HG03045 (cell line): Measurements from ENCODE around the gene ACR.
"Not testable (repeated sequence)": the region's sequence is repeated elsewhere in the genome, so short reads cannot be mapped to it uniquely, and the experiment has no call there.

ENCODE experiments used
- ATAC-seq: cut with Tn5 transposase; IDR thresholded peaks from one replicate; pipeline ENCODE4 v1.9.1; 2021; ENCODE audit warnings: mild to moderate bottlenecking, moderate library complexity; ENCODE audit not compliant: unreplicated experiment

Gene ACR

GRCh38 chr22:50761829-50762228 lies 23.8 kb downstream of the ACR start:
- ATAC-seq = not testable (repeated sequence)

DNA sequence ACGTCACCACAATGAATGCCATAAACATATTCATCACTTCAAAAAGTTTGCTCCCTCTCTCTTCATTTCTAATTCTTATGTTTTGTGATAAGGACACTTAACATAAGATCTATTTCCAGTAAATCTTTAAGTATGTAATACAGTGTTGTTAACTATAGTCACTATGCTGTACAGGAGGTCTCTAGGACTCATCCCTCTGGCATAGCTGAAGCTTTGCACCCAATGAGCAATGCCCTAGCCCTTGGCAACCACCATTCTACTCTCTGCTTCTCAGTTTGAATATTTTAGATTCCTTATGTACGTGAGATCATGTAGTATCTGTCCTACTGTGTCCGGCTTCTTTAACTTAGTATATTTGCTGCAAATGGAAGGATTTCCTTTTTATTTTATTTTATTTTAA lies 26.3 kb downstream of the ACR start:
- not testable (repeated sequence) for ATAC-seq

- ATAC-seq = not testable (repeated sequence)
These were observed 37.1 kb downstream of the ACR start for GRCh38 chr22:50775132-50775531.

GRCh38 chr22:50777631-50778030 lies 39.6 kb downstream of the ACR start:
- ATAC-seq = not testable (repeated sequence)

DNA sequence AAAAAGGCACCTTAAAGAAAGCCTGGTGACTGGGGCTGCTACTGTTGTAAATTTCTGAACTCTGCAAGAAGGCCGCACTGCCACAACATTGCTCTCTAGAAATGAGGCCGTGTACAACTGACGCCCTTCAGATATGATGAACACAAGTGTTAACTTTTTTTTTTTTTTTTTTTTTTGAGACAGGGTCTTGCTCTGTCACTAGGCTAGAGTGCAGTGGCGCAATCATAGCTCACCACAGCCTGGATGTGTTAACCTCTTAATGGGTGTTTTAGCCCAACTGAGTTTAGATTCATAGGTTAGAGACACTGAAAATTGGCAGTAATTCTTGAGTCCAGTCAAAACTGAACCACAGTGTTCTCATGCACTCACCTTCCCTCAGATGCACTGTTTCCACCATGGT lies 42.2 kb downstream of the ACR start:
- ATAC-seq = not testable (repeated sequence)

DNA sequence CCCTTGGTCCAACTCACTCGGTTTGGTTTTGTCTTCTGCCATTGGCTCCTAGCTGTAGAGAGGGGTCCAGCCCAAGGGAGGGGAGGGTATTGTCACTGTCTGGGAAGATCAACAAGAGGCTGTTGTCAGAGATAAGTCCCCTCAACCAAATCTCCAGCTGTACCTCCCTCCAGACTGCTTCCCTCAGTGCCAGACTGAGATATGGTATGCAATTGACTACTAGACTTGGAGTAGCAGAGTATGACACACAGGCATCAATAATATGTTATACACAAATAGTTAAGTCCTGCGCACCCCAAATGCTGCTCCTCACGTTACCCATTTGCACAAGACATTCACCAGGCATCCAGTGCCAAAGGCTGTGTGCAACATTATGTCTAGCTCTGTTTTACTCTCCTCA lies 44.2 kb downstream of the ACR start:
- not testable (repeated sequence) for ATAC-seq

GRCh38 chr22:50783033-50783879 lies 45.3 kb downstream of the ACR start, which contains the start of gene RABL2B:
TSS of gene RABL2B (minus strand) at chr22:50783636. CDS start at chr22:50782294, 1,342 bp downstream.
- peak; percentile 94 for ATAC-seq

GRCh38 chr22:50783880-50784276 lies 45.9 kb downstream of the ACR start:
- ATAC-seq = peak; percentile 28

GRCh38 chr22:50785289-50785688 lies 47.3 kb downstream of the ACR start:
- ATAC-seq = not testable (repeated sequence)

- not testable (repeated sequence) for ATAC-seq
These were observed 48.9 kb downstream of the ACR start for GRCh38 chr22:50786936-50787335.
